Testis (tissue), 2 donors: ENCODE results near the gene FBLN5.

ENCODE experiments used
- CTCF ChIP-seq, 3 experiments: fragments of 450-650 bp in 2 of 3; fragments of 200-600 bp in 1 of 3; sonication (generic) in 1 of 3; IDR thresholded peaks; one replicate each; pipeline ENCODE4 v1.5.1; 2016 to 2019; ENCODE audit warnings: antibody characterized with exemption in 3 of 3, mild to moderate bottlenecking in 2 of 3, moderate library complexity in 1 of 3
- POLR2A ChIP-seq: fragments of 450-650 bp; IDR thresholded peaks from one replicate; pipeline ENCODE4 v1.6.1; 2017; ENCODE audit warnings: antibody characterized with exemption, mild to moderate bottlenecking, moderate library complexity

DNA sequence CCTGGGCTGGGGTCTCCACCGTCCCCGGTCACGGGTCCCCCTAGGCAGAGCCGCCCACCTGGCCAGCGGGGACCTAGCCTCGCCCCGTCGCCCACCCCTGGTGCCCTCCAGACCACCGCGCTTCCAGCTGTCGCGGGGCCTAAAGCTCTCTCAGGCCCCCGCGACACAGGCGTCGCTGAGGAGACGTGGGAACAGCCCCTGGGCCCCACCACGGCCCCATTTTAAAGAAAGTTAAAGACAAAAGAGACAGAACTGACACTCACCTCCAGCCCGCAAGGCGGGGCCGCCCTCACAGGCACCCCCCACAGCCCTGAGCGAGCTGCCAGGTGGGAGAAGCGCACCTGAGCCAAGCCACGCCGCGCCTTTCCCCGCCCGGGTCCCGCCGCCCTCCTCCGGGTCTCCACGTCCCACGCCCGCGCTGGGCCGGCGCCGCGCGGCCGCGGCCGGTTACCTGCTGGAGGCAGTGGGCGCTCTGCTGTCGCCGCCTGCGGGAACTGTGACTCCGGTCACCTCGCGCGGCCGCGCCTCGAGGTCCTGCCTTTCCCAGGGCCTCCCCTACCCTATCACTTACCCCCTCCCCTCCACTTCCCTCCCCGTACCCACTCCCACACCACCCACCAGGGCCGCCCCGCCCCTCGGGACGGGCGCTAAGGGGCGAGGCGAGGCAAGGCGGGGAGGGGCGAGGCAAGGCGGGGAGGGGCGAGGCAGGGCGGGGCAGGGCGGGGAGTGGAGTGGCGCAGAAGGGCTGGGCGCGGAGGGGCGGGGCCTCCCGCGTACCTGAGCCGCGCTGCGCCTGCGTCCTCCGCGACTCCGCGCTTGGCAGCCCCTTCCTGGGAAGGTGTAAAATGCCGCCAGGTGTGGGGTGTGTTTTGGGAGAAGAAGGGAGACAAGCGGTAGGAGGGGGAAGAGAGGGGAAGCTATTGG, 111.3 kb downstream of the FBLN5 start:
- no peak for TF ChIP-seq POLR2A
- TF ChIP-seq CTCF (IDR thresholded peaks at IDR 0.05): no peak
